ENCODE measurements around the gene COMMD3. TPM values are rescaled to one million over a fixed set of nuclear protein-coding genes. Genes with fewer than 3 reads are reported as not detected.
A peak's percentile ranks its signal among the peaks of the same experiment; 100 is the strongest.

COMMD3 gene
- total RNA-seq, 6 experiments from 2014 or later: 23.2 to 39.0 (median 32.0) TPM

GRCh38 chr10:22324413-22324812 is 8.2 kb downstream of the COMMD3 start:
- DNase-seq: no peak
- no peak for TF ChIP-seq CTCF (IDR thresholded peaks at IDR 0.05)
- TF ChIP-seq POLR2A (IDR thresholded peaks at IDR 0.05): no peak
- Histone ChIP-seq H3K9me3 (no peaks in the 10 kb centered on the region), H3K4me1 (peaks cover 0 to 35% (median 0%) of the 10 kb centered on the region in 4 donors), H3K4me3 (peak overlapping the region in 1 of 3 donors; percentile 70), H3K27me3 (no peaks in the 10 kb centered on the region), H3K36me3 (peaks cover 0 to 12% (median 8%) of the 10 kb centered on the region in 4 donors), H3K27ac (peak overlapping the region in 1 of 3 donors; percentile 39)
- intact Hi-C loops (cut with DNase I): no loop called here
- no peak for ATAC-seq
- WGBS (ENCODE audit: insufficient coverage, low coverage, low lambda C conversion rate, missing lambda C conversion rate): 47% methylated on average over 4 of the region's 4 CpGs

DNA sequence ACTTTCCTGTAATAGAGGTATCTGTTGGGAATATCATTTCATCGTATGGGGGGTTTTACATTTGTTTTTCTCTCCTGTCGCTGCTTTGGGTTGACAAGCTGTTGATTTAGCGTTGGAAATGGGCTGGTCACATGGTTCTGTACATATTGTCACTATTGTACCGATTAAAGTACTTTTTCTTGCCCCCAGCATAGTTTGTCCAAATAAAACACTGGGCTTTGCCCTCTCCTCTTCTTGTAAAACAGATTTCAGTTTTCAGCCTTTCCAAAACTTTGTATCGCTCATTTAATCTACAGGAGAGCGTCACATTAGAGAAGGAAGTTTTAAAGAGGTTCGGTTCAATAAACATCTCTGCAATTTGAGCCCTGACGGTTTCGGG is 8.7 kb downstream of the COMMD3 start:
- Histone ChIP-seq H3K4me3 (peak overlapping the region; percentile 55 to 70 (median 59)), H3K36me3 (peaks cover 0 to 16% (median 10%) of the 10 kb centered on the region in 4 donors), H3K4me1 (peaks cover 0 to 30% (median 0%) of the 10 kb centered on the region in 4 donors), H3K9me3 (no peaks in the 10 kb centered on the region), H3K27me3 (no peaks in the 10 kb centered on the region), H3K27ac (peak overlapping the region; percentile 15 to 46 (median 39))
- DNase-seq (no peak), ATAC-seq (no peak)
- TF ChIP-seq CTCF (IDR thresholded peaks at IDR 0.05) (no peak), POLR2A (IDR thresholded peaks at IDR 0.05) (no peak)
- WGBS (ENCODE audit: insufficient coverage, low coverage, low lambda C conversion rate, missing lambda C conversion rate): 3% methylated on average over 9 of the region's 9 CpGs
- intact Hi-C loops (cut with DNase I): no loop called here

DNA sequence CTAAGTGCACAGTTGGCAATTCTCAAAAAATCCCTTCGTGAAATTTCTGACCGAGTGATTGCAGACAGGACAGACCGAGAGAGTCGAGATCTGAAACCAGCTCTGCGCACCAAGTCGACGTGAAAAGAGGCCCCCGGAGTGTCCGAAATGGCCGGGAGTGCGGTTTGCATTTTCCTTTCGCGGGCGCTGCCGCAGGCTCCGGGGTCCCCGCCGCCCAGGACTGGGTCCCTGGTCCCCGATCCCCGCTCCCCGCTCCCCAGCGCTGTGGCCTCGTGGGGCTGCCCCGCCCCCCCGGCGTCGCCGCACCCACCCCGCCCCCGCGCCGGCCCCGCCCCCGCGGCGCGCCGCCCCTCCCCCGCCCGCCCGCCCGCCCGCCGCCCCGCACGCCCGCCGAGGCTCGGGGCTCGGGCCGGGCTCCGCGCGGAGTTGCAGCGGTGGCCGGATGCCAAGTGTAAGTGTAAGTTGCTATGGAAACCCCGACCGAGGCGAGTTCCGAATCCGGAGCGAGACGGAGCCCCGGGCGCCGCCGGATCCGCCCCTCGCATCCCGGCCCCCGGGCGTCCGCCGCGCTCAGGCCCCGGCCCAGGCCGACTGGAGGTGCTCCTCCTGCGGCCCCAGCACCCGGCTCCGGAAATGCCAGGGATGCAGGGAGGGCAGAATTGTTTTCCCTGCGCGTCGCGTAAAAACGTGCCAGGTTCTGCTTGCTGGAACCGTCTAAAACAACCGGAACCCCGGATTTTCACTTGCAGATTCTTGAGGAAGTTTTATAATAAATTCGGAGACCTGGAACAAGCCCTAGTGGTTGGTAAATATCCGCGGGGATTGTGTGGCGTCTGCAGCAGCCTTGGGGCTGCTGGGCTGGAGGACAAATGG is 9.3 kb downstream of the COMMD3 start:
- ATAC-seq: peak; percentile 55 to 69 (median 68)
- Histone ChIP-seq H3K36me3 (peaks cover 0 to 20% (median 10%) of the 10 kb centered on the region in 4 donors), H3K27ac (peak overlapping the region; percentile 39 to 46 (median 39)), H3K4me1 (peaks cover 0 to 28% (median 0%) of the 10 kb centered on the region in 4 donors), H3K27me3 (no peaks in the 10 kb centered on the region), H3K4me3 (peak overlapping the region; percentile 55 to 70 (median 59)), H3K9me3 (no peaks in the 10 kb centered on the region)
- intact Hi-C loops (cut with DNase I): no loop called here
- no peak for TF ChIP-seq CTCF (IDR thresholded peaks at IDR 0.05)
- TF ChIP-seq POLR2A (IDR thresholded peaks at IDR 0.05): peak; percentile 16
- under 1% methylated on average over 23 of the region's 92 CpGs for WGBS (ENCODE audit: insufficient coverage, low coverage, low lambda C conversion rate, missing lambda C conversion rate)
- DNase-seq: peak; percentile 81 to 85 (median 83)

- Histone ChIP-seq H3K4me3 (peak overlapping the region; percentile 55 to 70 (median 59)), H3K27ac (no peak overlapping the region), H3K36me3 (peaks cover 0 to 20% (median 10%) of the 10 kb centered on the region in 4 donors), H3K27me3 (no peaks in the 10 kb centered on the region), H3K9me3 (no peaks in the 10 kb centered on the region), H3K4me1 (peaks cover 0 to 28% (median 0%) of the 10 kb centered on the region in 4 donors)
- no peak for ATAC-seq
- intact Hi-C loops (cut with DNase I): no loop called here
- DNase-seq: no peak
- TF ChIP-seq CTCF (IDR thresholded peaks at IDR 0.05) (no peak), POLR2A (IDR thresholded peaks at IDR 0.05) (no peak)
- 60% methylated on average over 8 of the region's 8 CpGs for WGBS (ENCODE audit: insufficient coverage, low coverage, low lambda C conversion rate, missing lambda C conversion rate)
Measured at GRCh38 chr10:22326145-22326702, 10.0 kb downstream of the COMMD3 start.

Data from right lobe of liver (tissue), 6 donors.